Breast epithelium (tissue), 3 donors: ENCODE results near the gene DHRS1.

Source experiments
- POLR2A ChIP-seq: fragments of 450-650 bp; IDR thresholded peaks from one replicate; pipeline ENCODE4 v1.6.1; 2016; ENCODE audit warnings: antibody characterized with exemption, mild to moderate bottlenecking, moderate library complexity
- POLR2AphosphoS5 ChIP-seq, 3 donors: sonication (generic); formaldehyde crosslinking; IDR thresholded peaks; one replicate each; pipeline ENCODE4 v1.6.1; 2017; ENCODE audit warnings: antibody characterized with exemption in 3 of 3
- TF ChIP-seq, protein P1 (sequence below), 3 donors: fragments of 450-650 bp; IDR thresholded peaks; one replicate each; pipeline ENCODE4 v1.5.1; 2016 to 2017; ENCODE audit warnings: antibody characterized with exemption in 3 of 3, mild to moderate bottlenecking in 3 of 3, moderate library complexity in 3 of 3

DNA sequence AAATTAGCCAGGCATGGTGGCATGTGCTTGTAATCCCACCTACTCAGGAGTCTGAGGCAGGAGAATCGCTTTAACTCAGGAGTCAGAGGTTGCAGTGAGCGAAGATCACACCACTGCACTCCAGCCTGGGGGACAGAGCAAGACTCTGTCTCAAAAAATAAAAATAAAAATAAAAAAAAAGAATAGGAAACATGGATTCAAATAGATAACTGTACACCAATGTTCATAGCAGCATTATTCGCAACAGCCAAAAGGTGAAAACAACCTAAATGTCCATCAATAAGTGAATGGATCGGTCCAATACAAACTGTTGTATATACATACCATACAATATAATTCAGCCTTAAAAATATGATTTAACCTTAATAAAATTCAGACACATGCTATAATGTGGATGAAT is 43.3 kb upstream of the DHRS1 start:
- TF ChIP-seq POLR2AphosphoS5 (IDR thresholded peaks at IDR 0.05) = no peak
- TF ChIP-seq, protein P1, sequence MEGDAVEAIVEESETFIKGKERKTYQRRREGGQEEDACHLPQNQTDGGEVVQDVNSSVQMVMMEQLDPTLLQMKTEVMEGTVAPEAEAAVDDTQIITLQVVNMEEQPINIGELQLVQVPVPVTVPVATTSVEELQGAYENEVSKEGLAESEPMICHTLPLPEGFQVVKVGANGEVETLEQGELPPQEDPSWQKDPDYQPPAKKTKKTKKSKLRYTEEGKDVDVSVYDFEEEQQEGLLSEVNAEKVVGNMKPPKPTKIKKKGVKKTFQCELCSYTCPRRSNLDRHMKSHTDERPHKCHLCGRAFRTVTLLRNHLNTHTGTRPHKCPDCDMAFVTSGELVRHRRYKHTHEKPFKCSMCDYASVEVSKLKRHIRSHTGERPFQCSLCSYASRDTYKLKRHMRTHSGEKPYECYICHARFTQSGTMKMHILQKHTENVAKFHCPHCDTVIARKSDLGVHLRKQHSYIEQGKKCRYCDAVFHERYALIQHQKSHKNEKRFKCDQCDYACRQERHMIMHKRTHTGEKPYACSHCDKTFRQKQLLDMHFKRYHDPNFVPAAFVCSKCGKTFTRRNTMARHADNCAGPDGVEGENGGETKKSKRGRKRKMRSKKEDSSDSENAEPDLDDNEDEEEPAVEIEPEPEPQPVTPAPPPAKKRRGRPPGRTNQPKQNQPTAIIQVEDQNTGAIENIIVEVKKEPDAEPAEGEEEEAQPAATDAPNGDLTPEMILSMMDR (IDR thresholded peaks at IDR 0.05) = no peak
- no peak for TF ChIP-seq POLR2A
